ENCODE results near the gene MARK3. TPM values are rescaled to one million over a fixed set of nuclear protein-coding genes. Genes with fewer than 3 reads are reported as not detected.

Gene MARK3
- total RNA-seq, 1 experiment from 2014 or later: 81.9 TPM

DNA sequence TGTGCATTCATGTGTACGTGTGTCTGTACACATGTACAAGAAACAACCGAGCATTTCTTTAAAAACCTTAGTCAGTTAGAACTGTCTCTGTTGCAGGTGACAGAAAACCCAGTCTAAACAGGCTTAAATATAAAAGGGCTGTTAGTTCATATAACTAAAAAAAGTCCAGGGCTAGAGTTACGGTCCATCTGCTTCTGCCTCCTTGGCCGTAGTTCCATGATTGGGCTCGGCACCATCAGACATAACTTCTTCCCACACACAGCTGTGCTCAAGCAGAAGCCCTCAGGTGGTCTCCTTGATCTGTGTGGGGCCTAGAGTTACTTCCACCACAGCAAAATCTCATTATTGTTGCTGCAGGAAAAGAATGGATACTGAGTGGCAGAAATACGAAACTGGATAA, 102.9 kb downstream of the MARK3 start:
- Histone ChIP-seq H3K4ac (ENCODE audit: low read depth, low read length) (no peak overlapping the region), H3K4me2 (ENCODE audit: insufficient read depth, insufficient read length, low read length) (no peak overlapping the region), H2BK15ac (ENCODE audit: low read depth, low read length) (no peak overlapping the region), H3K27me3 (ENCODE audit: insufficient read depth, low read length) (no peaks in the 10 kb centered on the region), H2BK5ac (ENCODE audit: insufficient read length, low read length) (no peak overlapping the region), H3K9me3 (ENCODE audit: control insufficient read depth, low read depth, low read length) (no peaks in the 10 kb centered on the region), H2AK5ac (ENCODE audit: insufficient read length, low read length) (no peak overlapping the region), H2BK12ac (ENCODE audit: insufficient read length, low read depth, low read length) (no peak overlapping the region), H3K79me1 (ENCODE audit: insufficient read depth, low read depth, low read length, poor library complexity, severe bottlenecking) (no peaks in the 10 kb centered on the region), H2AFZ (ENCODE audit: low read length) (no peak overlapping the region), H2BK20ac (ENCODE audit: low read depth, low read length, poor library complexity, severe bottlenecking) (no peak overlapping the region), H3K9ac (ENCODE audit: extremely low read depth, insufficient read length, low read length) (no peak overlapping the region), H2BK120ac (ENCODE audit: low read depth, low read length, poor library complexity, severe bottlenecking) (no peak overlapping the region), H3K23ac (ENCODE audit: insufficient read length, low read depth, low read length) (no peak overlapping the region), H3T11ph (ENCODE audit: low read length) (no peak overlapping the region), H4K8ac (replicated peaks; ENCODE audit: insufficient read length, low read depth, low read length) (no peak overlapping the region), H4K91ac (ENCODE audit: insufficient read length, low read depth, low read length) (no peak overlapping the region), H3K56ac (ENCODE audit: insufficient read length, low read depth, low read length) (no peak overlapping the region), H3K18ac (ENCODE audit: insufficient read length, low read depth, low read length) (no peak overlapping the region), H3K4me1 (ENCODE audit: insufficient read depth, low read length) (no peaks in the 10 kb centered on the region), H3K14ac (ENCODE audit: insufficient read depth, low read length) (no peak overlapping the region), H3K23me2 (ENCODE audit: insufficient read length, low read depth, low read length, poor library complexity, severe bottlenecking) (no peaks in the 10 kb centered on the region), H3K27ac (ENCODE audit: insufficient read length, low read depth, low read length) (no peak overlapping the region), H3K79me2 (ENCODE audit: insufficient read depth, low read length) (no peaks in the 10 kb centered on the region), H4K20me1 (ENCODE audit: control insufficient read depth, insufficient read depth, insufficient read length) (no peaks in the 10 kb centered on the region), H4K5ac (ENCODE audit: insufficient read length, low read depth, low read length) (no peak overlapping the region)
- Mint-ChIP-seq H3K4me3 (no peak overlapping the region), H3K27ac (no peak overlapping the region; a peak in 1 of 7 replicates), H3K9me3 (no peaks in the 10 kb centered on the region), H3K4me1 (0 out of 4 replicates have a peak, but pooled peaks cover 0 to 2% of the 10 kb centered on the region in 2 experiments), H3K36me3 (ENCODE audit: insufficient read depth in 1 of 3, low read depth in 3 of 3) (peaks cover 9 to 45% (median 32%) of the 10 kb centered on the region in 3 experiments; a peak in 6 of 7 replicates), H3K27me3 (ENCODE audit: low read depth) (no peaks in the 10 kb centered on the region)
- TF ChIP-seq, protein P1, sequence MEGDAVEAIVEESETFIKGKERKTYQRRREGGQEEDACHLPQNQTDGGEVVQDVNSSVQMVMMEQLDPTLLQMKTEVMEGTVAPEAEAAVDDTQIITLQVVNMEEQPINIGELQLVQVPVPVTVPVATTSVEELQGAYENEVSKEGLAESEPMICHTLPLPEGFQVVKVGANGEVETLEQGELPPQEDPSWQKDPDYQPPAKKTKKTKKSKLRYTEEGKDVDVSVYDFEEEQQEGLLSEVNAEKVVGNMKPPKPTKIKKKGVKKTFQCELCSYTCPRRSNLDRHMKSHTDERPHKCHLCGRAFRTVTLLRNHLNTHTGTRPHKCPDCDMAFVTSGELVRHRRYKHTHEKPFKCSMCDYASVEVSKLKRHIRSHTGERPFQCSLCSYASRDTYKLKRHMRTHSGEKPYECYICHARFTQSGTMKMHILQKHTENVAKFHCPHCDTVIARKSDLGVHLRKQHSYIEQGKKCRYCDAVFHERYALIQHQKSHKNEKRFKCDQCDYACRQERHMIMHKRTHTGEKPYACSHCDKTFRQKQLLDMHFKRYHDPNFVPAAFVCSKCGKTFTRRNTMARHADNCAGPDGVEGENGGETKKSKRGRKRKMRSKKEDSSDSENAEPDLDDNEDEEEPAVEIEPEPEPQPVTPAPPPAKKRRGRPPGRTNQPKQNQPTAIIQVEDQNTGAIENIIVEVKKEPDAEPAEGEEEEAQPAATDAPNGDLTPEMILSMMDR (conservative IDR thresholded peaks at IDR 0.05): no peak
- no peak for DNase-seq
- no CpG with 5 or more reads among the region's 6 CpGs for WGBS (ENCODE audit: extremely low coverage, insufficient read length, low lambda C conversion rate)

Measured in H9 (cell line).